HL-60 (cell line): ENCODE measurements around the gene PRLR.

Source experiments
- DNase-seq, 2 experiments: peaks; one replicate each; pipeline ENCODE4 v3.0.0-alpha.2; 2010 to 2020; ENCODE audit warnings: low read depth in 1 of 2, low spot score in 1 of 2
- H3K27ac ChIP-seq: fragments of 250-450 bp; sonication (Bioruptor Pico); replicated peaks from 2 replicates; pipeline ENCODE4 v1.5.1; 2020; ENCODE audit warnings: mild to moderate bottlenecking, moderate library complexity
- H3K27me3 ChIP-seq: fragments of 250-450 bp; sonication (Bioruptor Pico); 2 replicates; pipeline ENCODE4 v1.5.1; 2021; ENCODE audit warnings: mild to moderate bottlenecking, moderate library complexity; ENCODE audit not compliant: insufficient read depth, poor library complexity, severe bottlenecking
- H3K4me3 ChIP-seq: replicated peaks from 2 replicates; pipeline ENCODE4 v1.5.1; 2011; ENCODE audit warnings: mild to moderate bottlenecking, control low read depth, low read length; ENCODE audit not compliant: insufficient read depth
- GABPA ChIP-seq: IDR thresholded peaks from 2 replicates; pipeline ENCODE4 v1.6.1; 2012; ENCODE audit warnings: low read depth
- POLR2AphosphoS5 ChIP-seq: IDR thresholded peaks from 2 replicates; pipeline ENCODE4 v1.6.1; 2012; ENCODE audit warnings: low read depth
- SPI1 ChIP-seq: IDR thresholded peaks from 2 replicates; pipeline ENCODE4 v1.6.1; 2012; ENCODE audit warnings: low read depth, mild to moderate bottlenecking, borderline replicate concordance
- TF ChIP-seq, protein P1 (sequence below): IDR thresholded peaks from one replicate; pipeline ENCODE4 v1.5.1; 2011; ENCODE audit warnings: low read length, control low read depth, inconsistent platforms; ENCODE audit not compliant: insufficient read depth
- TF ChIP-seq, protein P2 (sequence below): IDR thresholded peaks from 2 replicates; pipeline ENCODE4 v1.6.1; 2012; ENCODE audit warnings: low read depth; ENCODE audit not compliant: insufficient replicate concordance

PRLR gene

DNA sequence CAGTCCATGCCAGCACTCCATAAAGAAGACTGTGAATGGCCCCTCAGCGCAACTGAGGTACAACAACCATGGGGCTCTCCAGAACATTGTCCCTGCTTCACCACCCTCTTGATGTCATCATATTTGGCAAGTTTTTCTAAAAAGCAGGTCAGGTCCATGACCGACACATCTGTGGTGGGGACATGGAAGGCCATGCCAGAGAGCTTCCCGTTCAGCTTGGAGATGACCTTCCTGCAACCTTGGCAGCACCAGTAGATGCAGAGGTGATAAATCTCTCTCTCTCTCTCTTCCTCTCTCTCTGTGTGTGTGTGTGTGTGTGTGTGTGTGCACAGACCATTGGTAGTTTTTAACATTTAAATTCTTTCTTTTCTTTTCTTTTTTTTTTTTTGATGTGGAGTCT lies 147.1 kb downstream of the PRLR start:
- no peak overlapping the region for H3K27ac ChIP-seq
- no peak for TF ChIP-seq POLR2AphosphoS5
- no peak for TF ChIP-seq GABPA
- TF ChIP-seq SPI1 = no peak
- TF ChIP-seq, protein P1, sequence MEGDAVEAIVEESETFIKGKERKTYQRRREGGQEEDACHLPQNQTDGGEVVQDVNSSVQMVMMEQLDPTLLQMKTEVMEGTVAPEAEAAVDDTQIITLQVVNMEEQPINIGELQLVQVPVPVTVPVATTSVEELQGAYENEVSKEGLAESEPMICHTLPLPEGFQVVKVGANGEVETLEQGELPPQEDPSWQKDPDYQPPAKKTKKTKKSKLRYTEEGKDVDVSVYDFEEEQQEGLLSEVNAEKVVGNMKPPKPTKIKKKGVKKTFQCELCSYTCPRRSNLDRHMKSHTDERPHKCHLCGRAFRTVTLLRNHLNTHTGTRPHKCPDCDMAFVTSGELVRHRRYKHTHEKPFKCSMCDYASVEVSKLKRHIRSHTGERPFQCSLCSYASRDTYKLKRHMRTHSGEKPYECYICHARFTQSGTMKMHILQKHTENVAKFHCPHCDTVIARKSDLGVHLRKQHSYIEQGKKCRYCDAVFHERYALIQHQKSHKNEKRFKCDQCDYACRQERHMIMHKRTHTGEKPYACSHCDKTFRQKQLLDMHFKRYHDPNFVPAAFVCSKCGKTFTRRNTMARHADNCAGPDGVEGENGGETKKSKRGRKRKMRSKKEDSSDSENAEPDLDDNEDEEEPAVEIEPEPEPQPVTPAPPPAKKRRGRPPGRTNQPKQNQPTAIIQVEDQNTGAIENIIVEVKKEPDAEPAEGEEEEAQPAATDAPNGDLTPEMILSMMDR = no peak
- TF ChIP-seq, protein P2, sequence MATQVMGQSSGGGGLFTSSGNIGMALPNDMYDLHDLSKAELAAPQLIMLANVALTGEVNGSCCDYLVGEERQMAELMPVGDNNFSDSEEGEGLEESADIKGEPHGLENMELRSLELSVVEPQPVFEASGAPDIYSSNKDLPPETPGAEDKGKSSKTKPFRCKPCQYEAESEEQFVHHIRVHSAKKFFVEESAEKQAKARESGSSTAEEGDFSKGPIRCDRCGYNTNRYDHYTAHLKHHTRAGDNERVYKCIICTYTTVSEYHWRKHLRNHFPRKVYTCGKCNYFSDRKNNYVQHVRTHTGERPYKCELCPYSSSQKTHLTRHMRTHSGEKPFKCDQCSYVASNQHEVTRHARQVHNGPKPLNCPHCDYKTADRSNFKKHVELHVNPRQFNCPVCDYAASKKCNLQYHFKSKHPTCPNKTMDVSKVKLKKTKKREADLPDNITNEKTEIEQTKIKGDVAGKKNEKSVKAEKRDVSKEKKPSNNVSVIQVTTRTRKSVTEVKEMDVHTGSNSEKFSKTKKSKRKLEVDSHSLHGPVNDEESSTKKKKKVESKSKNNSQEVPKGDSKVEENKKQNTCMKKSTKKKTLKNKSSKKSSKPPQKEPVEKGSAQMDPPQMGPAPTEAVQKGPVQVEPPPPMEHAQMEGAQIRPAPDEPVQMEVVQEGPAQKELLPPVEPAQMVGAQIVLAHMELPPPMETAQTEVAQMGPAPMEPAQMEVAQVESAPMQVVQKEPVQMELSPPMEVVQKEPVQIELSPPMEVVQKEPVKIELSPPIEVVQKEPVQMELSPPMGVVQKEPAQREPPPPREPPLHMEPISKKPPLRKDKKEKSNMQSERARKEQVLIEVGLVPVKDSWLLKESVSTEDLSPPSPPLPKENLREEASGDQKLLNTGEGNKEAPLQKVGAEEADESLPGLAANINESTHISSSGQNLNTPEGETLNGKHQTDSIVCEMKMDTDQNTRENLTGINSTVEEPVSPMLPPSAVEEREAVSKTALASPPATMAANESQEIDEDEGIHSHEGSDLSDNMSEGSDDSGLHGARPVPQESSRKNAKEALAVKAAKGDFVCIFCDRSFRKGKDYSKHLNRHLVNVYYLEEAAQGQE = no peak
- H3K27me3 ChIP-seq = no peaks in the 10 kb centered on the region
- no peak overlapping the region for H3K4me3 ChIP-seq
- no peak for DNase-seq

DNA sequence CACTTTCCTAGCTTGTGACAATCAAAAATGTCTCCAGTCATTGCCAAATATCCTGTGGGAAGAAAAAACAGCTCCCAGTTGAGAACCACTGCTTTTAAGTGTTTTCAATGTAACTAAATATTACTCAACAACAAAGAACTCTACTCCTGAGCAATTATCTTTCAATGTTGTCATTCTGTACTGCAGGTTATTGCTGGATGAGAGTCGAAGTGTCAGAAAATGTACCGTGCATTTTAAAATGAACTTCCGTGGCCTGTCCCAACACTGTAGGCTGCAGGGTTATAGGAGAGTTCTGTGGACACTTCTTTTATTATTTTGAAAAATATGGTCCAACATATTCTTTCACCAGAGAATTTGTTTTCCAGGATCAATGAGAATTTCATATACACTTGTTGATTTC lies 147.8 kb downstream of the PRLR start:
- Histone ChIP-seq H3K4me3 (no peak overlapping the region), H3K27ac (no peak overlapping the region), H3K27me3 (no peaks in the 10 kb centered on the region)
- DNase-seq = no peak
- TF ChIP-seq, protein P1 = no peak
- TF ChIP-seq POLR2AphosphoS5 (no peak), GABPA (no peak), SPI1 (no peak)
- TF ChIP-seq, protein P2 = no peak

DNA sequence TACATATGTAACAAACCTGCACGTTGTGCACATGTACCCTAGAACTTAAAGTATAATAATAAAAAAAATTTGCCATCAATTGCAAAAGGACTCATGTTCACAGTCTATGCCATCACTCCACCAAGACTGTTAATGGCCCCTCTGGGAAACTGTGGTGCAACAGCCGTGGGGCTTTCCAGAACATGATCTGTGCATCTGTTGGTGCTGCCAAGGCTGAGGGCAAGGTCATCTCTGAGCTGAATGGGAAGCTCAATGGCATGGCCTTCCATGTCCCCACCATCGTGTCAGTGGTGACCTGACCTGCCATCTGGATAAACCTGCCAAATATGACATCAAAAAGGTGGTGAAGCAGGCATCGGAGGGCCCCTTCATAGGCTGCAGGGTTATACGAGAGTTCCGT lies 149.2 kb downstream of the PRLR start:
- DNase-seq = no peak
- TF ChIP-seq, protein P2 = no peak
- TF ChIP-seq, protein P1 = no peak
- TF ChIP-seq GABPA (no peak), SPI1 (no peak), POLR2AphosphoS5 (no peak)
- Histone ChIP-seq H3K27me3 (no peaks in the 10 kb centered on the region), H3K4me3 (no peak overlapping the region), H3K27ac (no peak overlapping the region)
